ENCODE results near the gene CD248. TPM values are rescaled to one million over a fixed set of nuclear protein-coding genes. Genes with fewer than 3 reads are reported as not detected.
A peak's percentile ranks its signal among the peaks of the same experiment; 100 is the strongest.

The CD248 gene
- total and polyA plus RNA-seq, 8 donors: 0.58 to 66.9 (median 5.7) TPM

- intact Hi-C loops (cut with DNase I; ENCODE audit: low total_unique reads): loop anchor here (5.0 kb wide), 1 partner anchor 43 kb away; no protein-coding TSS in a partner anchor
- Histone ChIP-seq H3K9me3 (no peaks in the 10 kb centered on the region), H3K27ac (no peak overlapping the region), H3K4me3 (no peak overlapping the region), H3K36me3 (peaks cover 25 to 67% (median 66%) of the 10 kb centered on the region in 4 donors), H3K4me1 (peaks cover 13 to 30% (median 28%) of the 10 kb centered on the region in 4 donors), H3K27me3 (no peaks in the 10 kb centered on the region)
- TF ChIP-seq POLR2A (IDR thresholded peaks at IDR 0.05): no peak
- TF ChIP-seq EP300 (IDR thresholded peaks at IDR 0.05): no peak
- no peak for TF ChIP-seq POLR2AphosphoS5 (IDR thresholded peaks at IDR 0.05)
- TF ChIP-seq CTCF (IDR thresholded peaks at IDR 0.05): peak in 2 of 7 experiments; percentile 24 to 27
- WGBS, 5 donors: 65 to 82% (median 70%) methylated on average over 9 to 12 of the region's 12 CpGs
- peak; percentile 36 to 39 for DNase-seq
Measured at GRCh38 chr11:66264914-66265313, 51.9 kb downstream of the CD248 start.

Other genes starting within 250 kb of the CD248 start
- gene PACS1, start 246.8 kb downstream of the CD248 start, total RNA-seq: 100 to 1,000 TPM in 2 of 5 donors, 10 to 100 TPM in 3; 47.0 to 269 (median 57.4) TPM
- 10 to 100 TPM; 14.7 to 24.3 (median 18.2) TPM for gene PACS1, start 246.8 kb downstream of the CD248 start, polyA plus RNA-seq
- gene KLC2, start 59.3 kb downstream of the CD248 start, total RNA-seq: 10 to 100 TPM in 3 of 5 donors, 1 to 10 TPM in 2; 2.9 to 94.2 (median 12.6) TPM
- gene KLC2, start 59.3 kb downstream of the CD248 start, polyA plus RNA-seq: 10 to 100 TPM in 2 of 3 donors, 1 to 10 TPM in 1; 7.5 to 19.5 (median 10.7) TPM
- gene RAB1B, start 48.4 kb downstream of the CD248 start, total RNA-seq: 10 to 100 TPM; 19.3 to 93.6 (median 36.7) TPM
- gene RAB1B, start 48.4 kb downstream of the CD248 start, polyA plus RNA-seq: 100 to 1,000 TPM in 2 of 3 donors, 10 to 100 TPM in 1; 98.0 to 170 (median 168) TPM
- gene CNIH2, start 38.9 kb downstream of the CD248 start, total RNA-seq: not detected
- 1 to 10 TPM in 1 of 3 donors, under 1 TPM in 2; 0.50 to 1.5 (median 0.80) TPM for gene CNIH2, start 38.9 kb downstream of the CD248 start, polyA plus RNA-seq
- 100 to 1,000 TPM in 1 of 5 donors, 10 to 100 TPM in 4; 11.6 to 122 (median 41.9) TPM for gene YIF1A, start 27.9 kb downstream of the CD248 start, total RNA-seq
- gene YIF1A, start 27.9 kb downstream of the CD248 start, polyA plus RNA-seq: 10 to 100 TPM; 67.1 to 88.1 (median 87.7) TPM
- gene TMEM151A, start 25.1 kb downstream of the CD248 start, total RNA-seq: 10 to 100 TPM in 2 of 5 donors, 1 to 10 TPM in 1, not detected in 2; 2.8 to 19.6 (median 18.3) TPM
- 1 to 10 TPM in 2 of 3 donors, under 1 TPM in 1; 0.46 to 2.8 (median 2.4) TPM for gene TMEM151A, start 25.1 kb downstream of the CD248 start, polyA plus RNA-seq
- gene RIN1, start 19.4 kb upstream of the CD248 start, total RNA-seq: 10 to 100 TPM in 2 of 5 donors, 1 to 10 TPM in 2, under 1 TPM in 1; 0.58 to 26.4 (median 7.1) TPM
- gene RIN1, start 19.4 kb upstream of the CD248 start, polyA plus RNA-seq: 10 to 100 TPM in 2 of 3 donors, 1 to 10 TPM in 1; 7.8 to 17.3 (median 10.7) TPM
- 100 to 1,000 TPM in 1 of 5 donors, 10 to 100 TPM in 4; 14.6 to 105 (median 37.4) TPM for gene BRMS1, start 28.1 kb upstream of the CD248 start, total RNA-seq
- 10 to 100 TPM; 60.1 to 68.7 (median 64.2) TPM for gene BRMS1, start 28.1 kb upstream of the CD248 start, polyA plus RNA-seq
- gene B4GAT1, start 30.6 kb upstream of the CD248 start, total RNA-seq: 10 to 100 TPM in 4 of 5 donors, 1 to 10 TPM in 1; 3.5 to 22.3 (median 18.4) TPM
- 10 to 100 TPM; 10.8 to 17.3 (median 11.3) TPM for gene B4GAT1, start 30.6 kb upstream of the CD248 start, polyA plus RNA-seq
- gene SLC29A2, start 54.7 kb upstream of the CD248 start, total RNA-seq: 10 to 100 TPM in 1 of 5 donors, 1 to 10 TPM in 4; 3.9 to 14.3 (median 7.0) TPM
- 10 to 100 TPM in 1 of 3 donors, 1 to 10 TPM in 2; 2.0 to 10.1 (median 5.8) TPM for gene SLC29A2, start 54.7 kb upstream of the CD248 start, polyA plus RNA-seq
- gene NPAS4, start 104.0 kb upstream of the CD248 start, total RNA-seq: 1 to 10 TPM in 1 of 5 donors, under 1 TPM in 1, not detected in 3; 0.89 to 1.7 TPM
- gene NPAS4, start 104.0 kb upstream of the CD248 start, polyA plus RNA-seq: under 1 TPM in 2 of 3 donors, not detected in 1; 0.25 to 0.50 TPM
- 10 to 100 TPM; 18.8 to 50.9 (median 29.7) TPM for gene MRPL11, start 121.8 kb upstream of the CD248 start, total RNA-seq
- gene MRPL11, start 121.8 kb upstream of the CD248 start, polyA plus RNA-seq: 10 to 100 TPM; 51.8 to 66.8 (median 53.4) TPM
- gene PELI3, start 149.9 kb upstream of the CD248 start, total RNA-seq: 10 to 100 TPM in 1 of 5 donors, 1 to 10 TPM in 3, under 1 TPM in 1; 0.58 to 11.2 (median 6.4) TPM
- 1 to 10 TPM; 7.3 to 9.8 (median 9.3) TPM for gene PELI3, start 149.9 kb upstream of the CD248 start, polyA plus RNA-seq
- gene DPP3, start 163.4 kb upstream of the CD248 start, total RNA-seq: 100 to 1,000 TPM in 2 of 5 donors, 10 to 100 TPM in 3; 14.0 to 320 (median 42.3) TPM
- gene DPP3, start 163.4 kb upstream of the CD248 start, polyA plus RNA-seq: 10 to 100 TPM; 20.0 to 26.9 (median 26.4) TPM
- 100 to 1,000 TPM in 1 of 5 donors, 10 to 100 TPM in 4; 13.6 to 138 (median 44.3) TPM for gene BBS1, start 193.6 kb upstream of the CD248 start, total RNA-seq
- gene BBS1, start 193.6 kb upstream of the CD248 start, polyA plus RNA-seq: 10 to 100 TPM; 12.3 to 12.4 (median 12.4) TPM
- 10 to 100 TPM in 2 of 5 donors, 1 to 10 TPM in 3; 6.8 to 73.9 (median 8.9) TPM for gene ZDHHC24, start 229.0 kb upstream of the CD248 start, total RNA-seq
- 1 to 10 TPM; 2.6 to 6.5 (median 4.3) TPM for gene ZDHHC24, start 229.0 kb upstream of the CD248 start, polyA plus RNA-seq
- not detected for gene ACTN3, start 229.9 kb upstream of the CD248 start, total RNA-seq
- under 1 TPM in 2 of 3 donors, not detected in 1; 0.03 to 0.92 TPM for gene ACTN3, start 229.9 kb upstream of the CD248 start, polyA plus RNA-seq

Measured in stomach (tissue), 9 donors.